Measurements from ENCODE around the gene PDCD6IP. TPM values are rescaled to one million over a fixed set of nuclear protein-coding genes. Genes with fewer than 3 reads are reported as not detected.

Gene PDCD6IP
- total and polyA plus RNA-seq, 2 of the 13 experiments (the other 11 are each of a cell fraction or from before 2014, with no cell fraction given), result 62.5 to 85.6 TPM

DNA sequence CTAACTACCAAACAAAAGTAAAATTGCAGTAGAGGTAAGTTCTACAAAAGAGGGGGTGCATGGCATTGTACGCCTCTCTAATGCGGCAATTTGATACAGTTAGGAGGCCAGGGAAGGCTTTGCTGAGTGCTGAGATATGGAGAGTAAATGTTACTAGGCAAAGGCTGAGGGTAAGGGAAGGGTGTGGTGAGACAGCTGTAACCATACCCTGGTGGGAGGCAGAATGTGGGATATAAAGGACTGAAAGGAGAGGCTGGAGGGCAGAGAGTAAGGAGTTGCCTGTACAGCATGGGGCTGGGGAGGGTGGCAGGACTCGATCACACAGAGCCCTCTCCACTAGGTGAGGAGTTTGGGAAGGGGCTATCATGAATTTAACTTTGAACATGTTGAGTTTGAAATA lies 106.3 kb downstream of the PDCD6IP start:
- BruUV-seq (replicated peaks), result no TSS peak
- CTCF ChIA-PET (ENCODE audit: low intra/inter-chr PET ratio, low total read pairs), result no interaction called here
- ATAC-seq, result no peak

More for the DNA sequence above, 106.3 kb downstream of the PDCD6IP start:
- FAIRE-seq (no peak), DNase-seq (ENCODE audit: low spot score) (no peak)
- TF ChIP-seq SNAPC2 (CRISPR knock-in tag; IDR thresholded peaks at IDR 0.05), result no peak
- no peak for TF ChIP-seq NFE2 (CRISPR knock-in tag; IDR thresholded peaks at IDR 0.05)
- TF ChIP-seq, protein P1, sequence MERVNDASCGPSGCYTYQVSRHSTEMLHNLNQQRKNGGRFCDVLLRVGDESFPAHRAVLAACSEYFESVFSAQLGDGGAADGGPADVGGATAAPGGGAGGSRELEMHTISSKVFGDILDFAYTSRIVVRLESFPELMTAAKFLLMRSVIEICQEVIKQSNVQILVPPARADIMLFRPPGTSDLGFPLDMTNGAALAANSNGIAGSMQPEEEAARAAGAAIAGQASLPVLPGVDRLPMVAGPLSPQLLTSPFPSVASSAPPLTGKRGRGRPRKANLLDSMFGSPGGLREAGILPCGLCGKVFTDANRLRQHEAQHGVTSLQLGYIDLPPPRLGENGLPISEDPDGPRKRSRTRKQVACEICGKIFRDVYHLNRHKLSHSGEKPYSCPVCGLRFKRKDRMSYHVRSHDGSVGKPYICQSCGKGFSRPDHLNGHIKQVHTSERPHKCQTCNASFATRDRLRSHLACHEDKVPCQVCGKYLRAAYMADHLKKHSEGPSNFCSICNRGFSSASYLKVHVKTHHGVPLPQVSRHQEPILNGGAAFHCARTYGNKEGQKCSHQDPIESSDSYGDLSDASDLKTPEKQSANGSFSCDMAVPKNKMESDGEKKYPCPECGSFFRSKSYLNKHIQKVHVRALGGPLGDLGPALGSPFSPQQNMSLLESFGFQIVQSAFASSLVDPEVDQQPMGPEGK (CRISPR knock-in tag; IDR thresholded peaks at IDR 0.05), result no peak
- TF ChIP-seq XRCC5 (optimal IDR thresholded peaks at IDR 0.05; ENCODE audit: low read length), result no peak
- TF ChIP-seq, protein P2, sequence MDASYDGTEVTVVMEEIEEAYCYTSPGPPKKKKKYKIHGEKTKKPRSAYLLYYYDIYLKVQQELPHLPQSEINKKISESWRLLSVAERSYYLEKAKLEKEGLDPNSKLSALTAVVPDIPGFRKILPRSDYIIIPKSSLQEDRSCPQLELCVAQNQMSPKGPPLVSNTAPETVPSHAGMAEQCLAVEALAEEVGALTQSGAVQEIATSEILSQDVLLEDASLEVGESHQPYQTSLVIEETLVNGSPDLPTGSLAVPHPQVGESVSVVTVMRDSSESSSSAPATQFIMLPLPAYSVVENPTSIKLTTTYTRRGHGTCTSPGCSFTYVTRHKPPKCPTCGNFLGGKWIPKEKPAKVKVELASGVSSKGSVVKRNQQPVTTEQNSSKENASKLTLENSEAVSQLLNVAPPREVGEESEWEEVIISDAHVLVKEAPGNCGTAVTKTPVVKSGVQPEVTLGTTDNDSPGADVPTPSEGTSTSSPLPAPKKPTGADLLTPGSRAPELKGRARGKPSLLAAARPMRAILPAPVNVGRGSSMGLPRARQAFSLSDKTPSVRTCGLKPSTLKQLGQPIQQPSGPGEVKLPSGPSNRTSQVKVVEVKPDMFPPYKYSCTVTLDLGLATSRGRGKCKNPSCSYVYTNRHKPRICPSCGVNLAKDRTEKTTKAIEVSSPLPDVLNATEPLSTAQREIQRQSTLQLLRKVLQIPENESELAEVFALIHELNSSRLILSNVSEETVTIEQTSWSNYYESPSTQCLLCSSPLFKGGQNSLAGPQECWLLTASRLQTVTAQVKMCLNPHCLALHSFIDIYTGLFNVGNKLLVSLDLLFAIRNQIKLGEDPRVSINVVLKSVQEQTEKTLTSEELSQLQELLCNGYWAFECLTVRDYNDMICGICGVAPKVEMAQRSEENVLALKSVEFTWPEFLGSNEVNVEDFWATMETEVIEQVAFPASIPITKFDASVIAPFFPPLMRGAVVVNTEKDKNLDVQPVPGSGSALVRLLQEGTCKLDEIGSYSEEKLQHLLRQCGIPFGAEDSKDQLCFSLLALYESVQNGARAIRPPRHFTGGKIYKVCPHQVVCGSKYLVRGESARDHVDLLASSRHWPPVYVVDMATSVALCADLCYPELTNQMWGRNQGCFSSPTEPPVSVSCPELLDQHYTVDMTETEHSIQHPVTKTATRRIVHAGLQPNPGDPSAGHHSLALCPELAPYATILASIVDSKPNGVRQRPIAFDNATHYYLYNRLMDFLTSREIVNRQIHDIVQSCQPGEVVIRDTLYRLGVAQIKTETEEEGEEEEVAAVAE (CRISPR knock-in tag; IDR thresholded peaks at IDR 0.05; ENCODE audit: borderline replicate concordance), result no peak
- TF ChIP-seq, protein P3, sequence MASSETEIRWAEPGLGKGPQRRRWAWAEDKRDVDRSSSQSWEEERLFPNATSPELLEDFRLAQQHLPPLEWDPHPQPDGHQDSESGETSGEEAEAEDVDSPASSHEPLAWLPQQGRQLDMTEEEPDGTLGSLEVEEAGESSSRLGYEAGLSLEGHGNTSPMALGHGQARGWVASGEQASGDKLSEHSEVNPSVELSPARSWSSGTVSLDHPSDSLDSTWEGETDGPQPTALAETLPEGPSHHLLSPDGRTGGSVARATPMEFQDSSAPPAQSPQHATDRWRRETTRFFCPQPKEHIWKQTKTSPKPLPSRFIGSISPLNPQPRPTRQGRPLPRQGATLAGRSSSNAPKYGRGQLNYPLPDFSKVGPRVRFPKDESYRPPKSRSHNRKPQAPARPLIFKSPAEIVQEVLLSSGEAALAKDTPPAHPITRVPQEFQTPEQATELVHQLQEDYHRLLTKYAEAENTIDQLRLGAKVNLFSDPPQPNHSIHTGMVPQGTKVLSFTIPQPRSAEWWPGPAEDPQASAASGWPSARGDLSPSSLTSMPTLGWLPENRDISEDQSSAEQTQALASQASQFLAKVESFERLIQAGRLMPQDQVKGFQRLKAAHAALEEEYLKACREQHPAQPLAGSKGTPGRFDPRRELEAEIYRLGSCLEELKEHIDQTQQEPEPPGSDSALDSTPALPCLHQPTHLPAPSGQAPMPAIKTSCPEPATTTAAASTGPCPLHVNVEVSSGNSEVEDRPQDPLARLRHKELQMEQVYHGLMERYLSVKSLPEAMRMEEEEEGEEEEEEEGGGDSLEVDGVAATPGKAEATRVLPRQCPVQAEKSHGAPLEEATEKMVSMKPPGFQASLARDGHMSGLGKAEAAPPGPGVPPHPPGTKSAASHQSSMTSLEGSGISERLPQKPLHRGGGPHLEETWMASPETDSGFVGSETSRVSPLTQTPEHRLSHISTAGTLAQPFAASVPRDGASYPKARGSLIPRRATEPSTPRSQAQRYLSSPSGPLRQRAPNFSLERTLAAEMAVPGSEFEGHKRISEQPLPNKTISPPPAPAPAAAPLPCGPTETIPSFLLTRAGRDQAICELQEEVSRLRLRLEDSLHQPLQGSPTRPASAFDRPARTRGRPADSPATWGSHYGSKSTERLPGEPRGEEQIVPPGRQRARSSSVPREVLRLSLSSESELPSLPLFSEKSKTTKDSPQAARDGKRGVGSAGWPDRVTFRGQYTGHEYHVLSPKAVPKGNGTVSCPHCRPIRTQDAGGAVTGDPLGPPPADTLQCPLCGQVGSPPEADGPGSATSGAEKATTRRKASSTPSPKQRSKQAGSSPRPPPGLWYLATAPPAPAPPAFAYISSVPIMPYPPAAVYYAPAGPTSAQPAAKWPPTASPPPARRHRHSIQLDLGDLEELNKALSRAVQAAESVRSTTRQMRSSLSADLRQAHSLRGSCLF (CRISPR knock-in tag; IDR thresholded peaks at IDR 0.05; ENCODE audit: borderline replicate concordance), result no peak
- TF ChIP-seq, protein P4, sequence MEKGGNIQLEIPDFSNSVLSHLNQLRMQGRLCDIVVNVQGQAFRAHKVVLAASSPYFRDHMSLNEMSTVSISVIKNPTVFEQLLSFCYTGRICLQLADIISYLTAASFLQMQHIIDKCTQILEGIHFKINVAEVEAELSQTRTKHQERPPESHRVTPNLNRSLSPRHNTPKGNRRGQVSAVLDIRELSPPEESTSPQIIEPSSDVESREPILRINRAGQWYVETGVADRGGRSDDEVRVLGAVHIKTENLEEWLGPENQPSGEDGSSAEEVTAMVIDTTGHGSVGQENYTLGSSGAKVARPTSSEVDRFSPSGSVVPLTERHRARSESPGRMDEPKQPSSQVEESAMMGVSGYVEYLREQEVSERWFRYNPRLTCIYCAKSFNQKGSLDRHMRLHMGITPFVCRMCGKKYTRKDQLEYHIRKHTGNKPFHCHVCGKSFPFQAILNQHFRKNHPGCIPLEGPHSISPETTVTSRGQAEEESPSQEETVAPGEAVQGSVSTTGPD (CRISPR knock-in tag; IDR thresholded peaks at IDR 0.05), result no peak
- no peak for TF ChIP-seq SIN3A (IDR thresholded peaks at IDR 0.05; ENCODE audit: borderline replicate concordance, low read depth, low read length)
- no peak for TF ChIP-seq THYN1 (CRISPR knock-in tag; IDR thresholded peaks at IDR 0.05; ENCODE audit: borderline replicate concordance, low read depth)
- no peak for TF ChIP-seq ZNF589 (CRISPR knock-in tag; conservative IDR thresholded peaks at IDR 0.05)
- no peaks in the 10 kb centered on the region for H4K20me1 ChIP-seq (ENCODE audit: insufficient read depth, low read length)
- H3K27me3 ChIP-seq (ENCODE audit: control insufficient read depth in 1 of 2, insufficient read depth in 2 of 2, low read length in 2 of 2), result peaks cover 0 to 1% of the 10 kb centered on the region in 2 experiments; a peak in 2 of 5 replicates
- no peaks in the 10 kb centered on the region for H3K79me2 ChIP-seq (ENCODE audit: insufficient read depth, low read length)
- intact Hi-C loops (cut with micrococcal nuclease; ENCODE audit: unreplicated experiment), result no loop called here
- no peak overlapping the region for H3K4me3 ChIP-seq (replicated peaks in 1 of 3; ENCODE audit: insufficient read depth in 1 of 3, low read depth in 2 of 3, low read length in 3 of 3)
- no peaks in the 10 kb centered on the region for H3K9me3 ChIP-seq (ENCODE audit: low read length)
- in situ Hi-C loops (cut with HindIII; ENCODE audit: extremely low pct_ligation_motif_present, low pct_unique_long_range_greater_than_20kb), result no loop called here
- H3K4me2 ChIP-seq (ENCODE audit: low read depth, low read length), result no peak overlapping the region
- H3K27ac ChIP-seq (ENCODE audit: extremely low read length, insufficient read depth, low read length), result no peak overlapping the region
- no peaks in the 10 kb centered on the region for H3K36me3 ChIP-seq (replicated peaks in 1 of 2; ENCODE audit: control insufficient read depth in 1 of 2, insufficient read depth in 2 of 2, low read length in 2 of 2)
- H3K9ac ChIP-seq (ENCODE audit: insufficient read depth, low read depth, low read length), result no peak overlapping the region
- 10% methylated on average over 3 of the region's 3 CpGs for WGBS (ENCODE audit: low lambda C conversion rate)
- no peak overlapping the region for H2AFZ ChIP-seq (ENCODE audit: low read length)
- POLR2A ChIA-PET, result no interaction called here
- H3K4me1 ChIP-seq (ENCODE audit: insufficient read depth, low read length), result no peaks in the 10 kb centered on the region
